AG10803 (cell line): ENCODE results near the gene TNS4.
"Not testable (repeated sequence)": the region's sequence is repeated elsewhere in the genome, so short reads cannot be mapped to it uniquely, and the experiment has no call there.

Source experiments
- DNase-seq: peaks from one replicate; pipeline ENCODE4 v3.0.0; 2010; ENCODE audit warnings: low read depth
- H3K4me3 ChIP-seq: 2 replicates; pipeline ENCODE4 v1.5.1; 2011; ENCODE audit warnings: mild to moderate bottlenecking, low read length, control low read depth
- TF ChIP-seq, protein P1 (sequence below): conservative IDR thresholded peaks from 2 replicates; pipeline ENCODE4 v1.5.1; 2011; ENCODE audit warnings: mild to moderate bottlenecking, low read length, control low read depth, inconsistent platforms

The TNS4 gene, protein sequence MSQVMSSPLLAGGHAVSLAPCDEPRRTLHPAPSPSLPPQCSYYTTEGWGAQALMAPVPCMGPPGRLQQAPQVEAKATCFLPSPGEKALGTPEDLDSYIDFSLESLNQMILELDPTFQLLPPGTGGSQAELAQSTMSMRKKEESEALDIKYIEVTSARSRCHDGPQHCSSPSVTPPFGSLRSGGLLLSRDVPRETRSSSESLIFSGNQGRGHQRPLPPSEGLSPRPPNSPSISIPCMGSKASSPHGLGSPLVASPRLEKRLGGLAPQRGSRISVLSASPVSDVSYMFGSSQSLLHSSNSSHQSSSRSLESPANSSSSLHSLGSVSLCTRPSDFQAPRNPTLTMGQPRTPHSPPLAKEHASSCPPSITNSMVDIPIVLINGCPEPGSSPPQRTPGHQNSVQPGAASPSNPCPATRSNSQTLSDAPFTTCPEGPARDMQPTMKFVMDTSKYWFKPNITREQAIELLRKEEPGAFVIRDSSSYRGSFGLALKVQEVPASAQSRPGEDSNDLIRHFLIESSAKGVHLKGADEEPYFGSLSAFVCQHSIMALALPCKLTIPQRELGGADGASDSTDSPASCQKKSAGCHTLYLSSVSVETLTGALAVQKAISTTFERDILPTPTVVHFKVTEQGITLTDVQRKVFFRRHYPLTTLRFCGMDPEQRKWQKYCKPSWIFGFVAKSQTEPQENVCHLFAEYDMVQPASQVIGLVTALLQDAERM

DNA sequence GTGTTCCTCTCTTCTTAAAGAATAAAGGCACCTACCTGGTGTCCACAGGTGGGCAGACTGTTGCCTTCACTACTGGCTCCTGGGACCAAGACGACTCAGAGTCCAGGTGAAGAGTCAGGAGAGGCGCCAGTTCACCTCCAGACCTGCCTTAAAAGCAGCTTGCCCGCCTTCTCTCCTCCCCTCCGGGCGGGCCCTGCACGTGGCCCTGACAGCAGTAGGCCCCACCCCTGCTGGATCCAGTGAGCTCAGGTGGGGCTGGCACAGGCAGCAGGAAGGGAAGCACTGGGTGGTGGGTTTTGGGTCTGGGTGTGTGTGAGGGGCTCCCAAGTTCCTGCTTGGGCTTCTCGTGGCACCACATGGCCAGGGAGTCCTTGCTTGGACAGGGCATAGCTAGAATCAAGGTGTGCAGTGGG, at the start of gene TNS4:
Gene TNS4 (minus strand): TSS at position 125 of the 413 bp plus-strand sequence. CDS start 5,198 bp downstream, outside the sequence.
- no peak within 1 kb of the TSS for H3K4me3 ChIP-seq
- TF ChIP-seq, protein P1, sequence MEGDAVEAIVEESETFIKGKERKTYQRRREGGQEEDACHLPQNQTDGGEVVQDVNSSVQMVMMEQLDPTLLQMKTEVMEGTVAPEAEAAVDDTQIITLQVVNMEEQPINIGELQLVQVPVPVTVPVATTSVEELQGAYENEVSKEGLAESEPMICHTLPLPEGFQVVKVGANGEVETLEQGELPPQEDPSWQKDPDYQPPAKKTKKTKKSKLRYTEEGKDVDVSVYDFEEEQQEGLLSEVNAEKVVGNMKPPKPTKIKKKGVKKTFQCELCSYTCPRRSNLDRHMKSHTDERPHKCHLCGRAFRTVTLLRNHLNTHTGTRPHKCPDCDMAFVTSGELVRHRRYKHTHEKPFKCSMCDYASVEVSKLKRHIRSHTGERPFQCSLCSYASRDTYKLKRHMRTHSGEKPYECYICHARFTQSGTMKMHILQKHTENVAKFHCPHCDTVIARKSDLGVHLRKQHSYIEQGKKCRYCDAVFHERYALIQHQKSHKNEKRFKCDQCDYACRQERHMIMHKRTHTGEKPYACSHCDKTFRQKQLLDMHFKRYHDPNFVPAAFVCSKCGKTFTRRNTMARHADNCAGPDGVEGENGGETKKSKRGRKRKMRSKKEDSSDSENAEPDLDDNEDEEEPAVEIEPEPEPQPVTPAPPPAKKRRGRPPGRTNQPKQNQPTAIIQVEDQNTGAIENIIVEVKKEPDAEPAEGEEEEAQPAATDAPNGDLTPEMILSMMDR = no peak
- DNase-seq = no peak

DNA sequence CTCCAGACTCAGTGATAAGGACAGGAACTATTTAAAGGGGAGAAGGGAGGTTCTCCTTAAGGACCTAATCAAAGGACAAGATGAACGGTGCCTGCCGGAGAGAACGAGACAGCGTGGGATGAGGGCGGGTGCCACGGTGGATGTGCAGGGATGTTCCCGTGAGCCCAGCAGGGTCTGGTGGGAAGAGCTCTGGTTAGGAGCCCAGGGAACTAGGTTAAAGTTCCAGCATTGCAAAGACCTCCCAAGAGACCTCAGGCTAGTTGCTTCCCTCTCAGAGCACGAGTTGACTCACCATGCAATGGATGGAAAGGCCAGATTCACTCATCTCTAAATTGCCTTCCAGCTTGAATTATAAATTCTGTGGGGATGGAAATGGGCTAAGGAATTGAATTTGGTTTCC, 49.2 kb upstream of the TNS4 start:
- TF ChIP-seq, protein P1 = no peak
- peak; percentile 98 for DNase-seq
- no peak overlapping the region for H3K4me3 ChIP-seq

DNA sequence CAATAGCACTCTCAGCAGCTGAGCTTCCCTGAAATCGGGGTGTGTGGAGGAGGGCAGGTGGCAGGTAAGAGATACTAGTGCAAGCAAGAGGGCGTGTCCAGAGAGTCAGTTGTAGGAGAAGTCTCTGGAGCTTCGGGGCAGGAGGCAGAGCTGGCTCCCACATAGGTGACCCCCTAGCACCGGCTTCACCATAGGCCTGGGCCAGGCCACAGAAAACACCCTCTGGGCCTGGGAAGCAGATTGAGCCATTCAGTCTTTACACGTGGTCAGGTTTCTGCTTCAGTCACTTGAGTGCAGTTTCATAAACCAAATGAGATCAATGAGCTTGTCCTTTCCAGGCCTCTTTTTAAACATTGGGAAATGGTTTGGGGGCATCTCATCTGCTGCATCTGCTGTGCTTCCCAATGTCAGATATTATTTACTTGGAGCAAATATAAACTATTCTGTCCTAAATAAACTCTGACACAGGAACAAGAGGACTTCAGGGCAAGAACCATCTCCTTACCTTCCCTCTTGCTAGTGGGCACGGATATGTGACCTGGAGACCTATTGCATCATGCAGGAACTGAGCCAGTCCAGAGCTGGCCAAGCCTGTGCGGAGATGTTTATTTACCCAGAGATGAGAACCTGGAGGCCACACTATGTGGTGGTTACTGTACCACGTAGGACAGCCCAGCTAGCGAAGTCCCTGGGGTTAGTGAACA, 47.7 kb upstream of the TNS4 start:
- no peak overlapping the region for H3K4me3 ChIP-seq
- peak; percentile 90 for DNase-seq
- TF ChIP-seq, protein P1 = no peak

DNA sequence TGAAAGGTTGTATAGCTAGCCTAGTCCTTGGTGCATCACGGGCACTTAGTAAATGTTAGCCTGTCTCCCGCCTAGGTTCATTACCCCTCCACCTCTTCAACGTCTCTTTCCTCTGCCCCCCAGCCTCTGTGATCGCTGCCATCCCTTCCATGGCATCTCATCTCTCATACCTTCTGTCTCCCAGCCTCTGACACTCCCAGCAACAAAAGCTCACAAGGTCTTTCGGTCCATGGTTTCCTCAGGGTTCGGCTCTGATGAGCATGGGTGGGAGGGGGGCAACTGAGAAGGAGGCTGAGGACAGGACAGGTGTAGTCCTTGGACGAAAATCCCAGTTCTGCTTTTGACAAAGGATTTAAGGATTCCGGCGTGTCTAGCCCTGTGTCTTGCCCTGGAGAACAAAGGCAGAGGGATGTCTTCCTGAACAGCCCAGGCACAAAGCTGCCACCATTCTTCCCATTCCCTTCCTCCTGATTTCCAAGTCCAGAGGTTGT, 47.1 kb upstream of the TNS4 start:
- DNase-seq = no peak
- TF ChIP-seq, protein P1 = no peak

DNA sequence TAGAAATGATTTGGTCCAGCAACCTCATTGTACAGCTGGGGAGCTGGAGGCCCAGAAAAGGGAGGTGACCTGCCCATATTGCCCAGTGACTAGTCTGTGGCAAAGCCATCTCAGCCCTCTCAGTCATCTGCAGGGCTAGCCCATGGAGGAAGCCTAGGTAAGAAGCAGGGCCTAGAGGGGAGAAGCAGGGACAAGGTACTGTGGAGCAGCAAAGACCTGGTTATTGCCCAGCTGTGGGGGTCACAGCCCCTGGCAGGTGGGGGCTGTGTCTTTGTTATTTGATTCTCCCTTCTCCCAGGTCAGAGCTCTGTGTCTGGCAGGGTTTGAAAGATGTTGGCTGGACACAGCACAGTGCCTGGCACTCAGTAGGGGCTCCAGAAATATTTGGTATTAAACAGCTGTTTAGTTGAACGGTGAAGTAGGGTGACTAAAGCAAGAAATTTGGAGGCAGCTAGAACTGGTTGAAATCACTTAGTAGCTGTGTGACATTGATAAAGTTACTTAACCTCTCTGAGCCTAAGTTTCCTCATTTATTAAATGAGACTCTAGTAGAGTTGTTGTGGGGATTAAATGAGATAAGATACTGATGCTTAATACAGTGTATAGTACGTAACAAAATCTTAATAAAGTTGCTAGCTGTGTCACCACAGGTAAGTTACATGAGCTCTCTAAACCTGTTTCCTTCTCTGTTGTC, 46.5 kb upstream of the TNS4 start:
- H3K4me3 ChIP-seq = no peak overlapping the region
- TF ChIP-seq, protein P1 = no peak
- no peak for DNase-seq

More for the DNA sequence above, 47.1 kb upstream of the TNS4 start:
- no peak overlapping the region for H3K4me3 ChIP-seq

DNA sequence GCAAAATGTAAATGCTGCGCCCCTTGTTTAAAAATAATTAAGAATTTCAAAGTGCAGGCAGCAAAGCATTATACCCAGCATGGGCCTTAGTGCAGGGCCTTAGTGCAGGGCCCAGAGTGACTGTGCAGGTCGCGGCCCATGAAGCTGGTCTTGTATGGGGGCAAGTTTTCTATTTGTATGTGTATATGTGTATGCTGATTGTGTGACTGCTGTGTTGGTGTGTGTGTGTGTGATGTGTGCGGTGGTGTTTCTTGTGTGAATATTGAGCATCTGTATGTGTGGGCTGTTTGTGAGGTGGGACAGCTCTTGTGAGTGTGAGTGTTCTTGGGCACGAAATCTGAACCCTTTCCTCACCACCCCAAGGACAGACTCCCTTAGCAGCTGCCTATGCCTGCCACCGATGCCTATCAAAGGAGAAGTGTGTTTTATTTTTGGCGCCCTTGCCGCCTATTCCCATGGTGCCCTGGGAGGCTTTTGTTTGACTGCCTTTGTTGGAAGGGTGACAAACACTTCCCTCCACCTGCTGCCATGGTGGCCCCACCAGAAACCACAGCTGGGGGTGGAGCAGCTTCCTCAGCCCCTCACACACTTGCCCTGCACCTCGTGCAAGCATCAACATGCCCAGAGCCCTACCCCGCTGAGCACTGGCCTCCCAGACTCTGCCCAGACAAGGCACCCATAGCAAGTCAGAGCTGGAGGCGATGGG, 45.8 kb upstream of the TNS4 start:
- no peak overlapping the region for H3K4me3 ChIP-seq
- no peak for DNase-seq
- TF ChIP-seq, protein P1 = no peak

DNA sequence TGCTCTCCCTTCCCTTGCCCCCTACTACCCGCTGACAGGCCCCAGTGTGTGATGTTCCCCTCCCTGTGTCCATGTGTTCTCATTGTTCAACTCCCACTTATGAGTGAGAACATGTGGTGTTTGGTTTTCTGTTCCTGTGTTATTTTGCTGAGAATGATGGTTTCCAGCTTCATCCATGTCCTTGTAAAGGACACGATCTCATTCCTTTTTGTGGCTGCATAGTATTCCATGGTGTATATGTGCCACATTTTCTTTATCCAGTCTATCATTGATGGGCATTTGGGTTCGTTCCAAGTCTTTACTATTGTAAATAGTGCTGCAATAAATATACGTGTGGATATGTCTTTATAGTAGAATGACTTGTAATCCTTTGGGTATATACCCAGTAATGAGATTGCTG, 45.1 kb upstream of the TNS4 start:
- not testable (repeated sequence) for H3K4me3 ChIP-seq

More for the DNA sequence above, 45.1 kb upstream of the TNS4 start:
- DNase-seq = not testable (repeated sequence)
